Osteocyte (in vitro differentiated cells): ENCODE results near the gene APCDD1L. TPM values are rescaled to one million over a fixed set of nuclear protein-coding genes. Genes with fewer than 3 reads are reported as not detected.

Experiments
- DNase-seq: peaks from one replicate; pipeline ENCODE4 v3.0.0; 2021; ENCODE audit warnings: mixed read lengths; ENCODE audit not compliant: unreplicated experiment; ENCODE audit errors: extremely low spot score
- H3K27ac Mint-ChIP-seq: one replicate; pipeline ENCODE4 v1.8.0; 2021; ENCODE audit warnings: mild to moderate bottlenecking, mixed read lengths; ENCODE audit not compliant: unreplicated experiment
- H3K27me3 Mint-ChIP-seq: one replicate; pipeline ENCODE4 v1.8.0; 2021; ENCODE audit warnings: mixed read lengths; ENCODE audit not compliant: unreplicated experiment
- H3K36me3 Mint-ChIP-seq: one replicate; pipeline ENCODE4 v1.8.0; 2021; ENCODE audit warnings: mixed read lengths; ENCODE audit not compliant: unreplicated experiment
- H3K4me1 Mint-ChIP-seq: one replicate; pipeline ENCODE4 v1.8.0; 2021; ENCODE audit warnings: mixed read lengths; ENCODE audit not compliant: unreplicated experiment
- H3K4me3 Mint-ChIP-seq: one replicate; pipeline ENCODE4 v1.8.0; 2021; ENCODE audit warnings: mild to moderate bottlenecking, moderate library complexity, mixed read lengths; ENCODE audit not compliant: unreplicated experiment
- H3K9me3 Mint-ChIP-seq: one replicate; pipeline ENCODE4 v1.8.0; 2021; ENCODE audit warnings: mixed read lengths; ENCODE audit not compliant: unreplicated experiment
- CTCF ChIP-seq: fragments of 200-600 bp; sonication (generic); IDR thresholded peaks from 2 replicates; pipeline ENCODE4 v1.5.0; 2021; ENCODE audit warnings: antibody characterized with exemption, mild to moderate bottlenecking, moderate library complexity
- total RNA-seq: library from RNA; stranded (reverse); gene quantifications from 2 replicates; pipeline ENCODE4 v1.2.1, GENCODE V29; 2021

APCDD1L gene
- total RNA-seq, 1 donor from 2014 or later = 3.1 TPM

GRCh38 chr20:58424218-58424969 lies 90.8 kb downstream of the APCDD1L start:
- Mint-ChIP-seq H3K4me3 (no peak overlapping the region), H3K4me1 (peaks cover 7% of the 10 kb centered on the region), H3K27me3 (no peaks in the 10 kb centered on the region), H3K27ac (no peak overlapping the region), H3K9me3 (no peaks in the 10 kb centered on the region), H3K36me3 (peaks cover 19% of the 10 kb centered on the region)
- no peak for TF ChIP-seq CTCF
- no peak for DNase-seq

DNA sequence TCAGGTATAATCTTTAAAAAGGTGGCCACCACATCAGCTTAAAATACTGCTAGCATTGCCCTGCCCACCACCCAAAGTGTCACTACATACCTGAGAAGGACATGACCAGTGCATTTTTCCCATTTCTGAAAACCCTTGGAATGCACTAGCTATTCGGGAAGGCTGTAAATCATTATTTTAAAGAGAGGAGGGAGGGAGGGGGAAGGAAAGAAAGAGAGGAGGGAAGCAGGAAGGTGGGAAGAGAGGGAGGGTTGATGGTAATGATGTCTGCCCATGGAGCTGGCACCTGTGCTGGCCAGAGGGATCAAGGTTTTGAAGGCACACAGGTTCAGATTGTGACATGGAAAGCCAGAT lies 93.7 kb downstream of the APCDD1L start:
- Mint-ChIP-seq H3K27ac (no peak overlapping the region), H3K27me3 (no peaks in the 10 kb centered on the region), H3K4me1 (peaks cover 8% of the 10 kb centered on the region), H3K4me3 (no peak overlapping the region), H3K9me3 (no peaks in the 10 kb centered on the region), H3K36me3 (peaks cover 23% of the 10 kb centered on the region)
- no peak for DNase-seq
- no peak for TF ChIP-seq CTCF

GRCh38 chr20:58420798-58421496 lies 94.3 kb downstream of the APCDD1L start:
- H3K27me3 Mint-ChIP-seq = no peaks in the 10 kb centered on the region
- H3K27ac Mint-ChIP-seq = no peak overlapping the region
- peaks cover 23% of the 10 kb centered on the region for H3K36me3 Mint-ChIP-seq
- H3K4me3 Mint-ChIP-seq = no peak overlapping the region
- no peak for DNase-seq
- no peaks in the 10 kb centered on the region for H3K9me3 Mint-ChIP-seq
- no peak for TF ChIP-seq CTCF
- H3K4me1 Mint-ChIP-seq = peaks cover 11% of the 10 kb centered on the region

GRCh38 chr20:58418949-58419748 lies 96.0 kb downstream of the APCDD1L start:
- no peak for TF ChIP-seq CTCF
- H3K36me3 Mint-ChIP-seq = peaks cover 23% of the 10 kb centered on the region
- no peaks in the 10 kb centered on the region for H3K9me3 Mint-ChIP-seq
- no peak overlapping the region for H3K4me3 Mint-ChIP-seq
- DNase-seq = no peak
- H3K27ac Mint-ChIP-seq = no peak overlapping the region
- no peaks in the 10 kb centered on the region for H3K27me3 Mint-ChIP-seq
- peaks cover 17% of the 10 kb centered on the region for H3K4me1 Mint-ChIP-seq

DNA sequence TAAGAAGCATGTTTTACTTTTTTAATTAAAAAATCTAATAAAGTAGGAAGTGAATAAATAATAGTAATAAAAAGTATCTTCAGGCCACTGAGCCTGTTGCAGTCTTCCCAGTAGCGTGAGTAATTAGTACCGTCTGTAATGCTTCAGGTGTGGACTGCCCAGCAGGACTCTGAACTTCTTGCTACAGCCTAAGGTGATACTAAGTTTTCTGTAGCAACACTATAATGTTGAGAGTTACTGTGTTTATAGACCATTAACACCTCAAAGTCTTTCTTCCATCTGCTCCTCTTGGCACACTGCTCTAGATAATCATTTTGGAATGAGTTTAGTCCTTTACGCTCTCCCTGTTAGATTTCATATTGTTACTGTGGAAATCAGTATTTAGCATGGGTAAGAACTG lies 97.8 kb downstream of the APCDD1L start:
- H3K27me3 Mint-ChIP-seq = no peaks in the 10 kb centered on the region
- no peak for DNase-seq
- no peak overlapping the region for H3K4me3 Mint-ChIP-seq
- H3K4me1 Mint-ChIP-seq = peaks cover 17% of the 10 kb centered on the region
- no peak for TF ChIP-seq CTCF
- H3K9me3 Mint-ChIP-seq = no peaks in the 10 kb centered on the region
- H3K36me3 Mint-ChIP-seq = peaks cover 23% of the 10 kb centered on the region
- H3K27ac Mint-ChIP-seq = no peak overlapping the region
